Chondrocyte (in vitro differentiated cells): ENCODE results near the gene OXSR1. TPM values are rescaled to one million over a fixed set of nuclear protein-coding genes. Genes with fewer than 3 reads are reported as not detected.

Source experiments
- DNase-seq: peaks from one replicate; pipeline ENCODE4 v3.0.0; 2021; ENCODE audit warnings: mixed read lengths, low spot score
- H3K27ac Mint-ChIP-seq: one replicate; pipeline ENCODE4 v1.8.0; 2021; ENCODE audit warnings: mild to moderate bottlenecking, moderate library complexity, mixed read lengths; ENCODE audit not compliant: unreplicated experiment
- H3K27me3 Mint-ChIP-seq: 2 replicates; pipeline ENCODE4 v1.8.0; 2021; ENCODE audit warnings: low read depth, mixed read lengths
- H3K36me3 Mint-ChIP-seq: 2 replicates; pipeline ENCODE4 v1.8.0; 2021; ENCODE audit warnings: low read depth, mixed read lengths
- H3K4me1 Mint-ChIP-seq: 2 replicates; pipeline ENCODE4 v1.8.0; 2021; ENCODE audit warnings: low read depth, mild to moderate bottlenecking, mixed read lengths
- H3K4me3 Mint-ChIP-seq: one replicate; pipeline ENCODE4 v1.8.0; 2021; ENCODE audit warnings: mild to moderate bottlenecking, moderate library complexity, mixed read lengths; ENCODE audit not compliant: unreplicated experiment
- H3K9me3 Mint-ChIP-seq: 2 replicates; pipeline ENCODE4 v1.8.0; 2021; ENCODE audit warnings: low read depth, mixed read lengths
- total RNA-seq: library from RNA; stranded (reverse); gene quantifications from 3 replicates; pipeline ENCODE4 v1.2.1, GENCODE V29; 2021
- TF ChIP-seq, protein P1 (sequence below): fragments of 200-600 bp; sonication (generic); IDR thresholded peaks from 2 replicates; pipeline ENCODE4 v1.5.0; 2021; ENCODE audit warnings: antibody characterized with exemption, mild to moderate bottlenecking, moderate library complexity

Gene OXSR1
- total RNA-seq, 1 donor from 2014 or later: 76.0 TPM

DNA sequence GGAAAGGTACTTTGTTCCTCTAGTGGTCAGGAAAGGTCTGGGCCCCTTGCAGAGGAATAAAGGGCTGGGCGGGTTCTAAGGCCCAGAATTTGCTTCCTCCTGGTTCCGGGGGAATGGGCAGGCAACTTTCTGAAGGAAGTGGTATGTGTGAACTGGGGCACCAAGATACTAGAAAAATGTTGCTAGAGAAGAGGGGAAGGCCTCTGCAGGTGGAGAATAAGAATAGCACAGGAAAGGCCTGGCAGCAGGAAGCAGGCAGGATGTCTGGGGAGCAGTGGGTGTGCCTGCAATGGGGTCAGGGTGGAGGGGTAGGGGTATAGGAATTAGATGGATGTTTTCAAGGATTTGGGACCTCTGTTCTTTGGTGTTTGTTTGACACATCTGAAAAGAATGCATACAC lies 102.3 kb downstream of the OXSR1 start:
- peaks cover 19% of the 10 kb centered on the region for H3K4me1 Mint-ChIP-seq
- no peaks in the 10 kb centered on the region for H3K27me3 Mint-ChIP-seq
- H3K36me3 Mint-ChIP-seq: peaks cover 14% of the 10 kb centered on the region
- H3K4me3 Mint-ChIP-seq: no peak overlapping the region
- TF ChIP-seq, protein P1, sequence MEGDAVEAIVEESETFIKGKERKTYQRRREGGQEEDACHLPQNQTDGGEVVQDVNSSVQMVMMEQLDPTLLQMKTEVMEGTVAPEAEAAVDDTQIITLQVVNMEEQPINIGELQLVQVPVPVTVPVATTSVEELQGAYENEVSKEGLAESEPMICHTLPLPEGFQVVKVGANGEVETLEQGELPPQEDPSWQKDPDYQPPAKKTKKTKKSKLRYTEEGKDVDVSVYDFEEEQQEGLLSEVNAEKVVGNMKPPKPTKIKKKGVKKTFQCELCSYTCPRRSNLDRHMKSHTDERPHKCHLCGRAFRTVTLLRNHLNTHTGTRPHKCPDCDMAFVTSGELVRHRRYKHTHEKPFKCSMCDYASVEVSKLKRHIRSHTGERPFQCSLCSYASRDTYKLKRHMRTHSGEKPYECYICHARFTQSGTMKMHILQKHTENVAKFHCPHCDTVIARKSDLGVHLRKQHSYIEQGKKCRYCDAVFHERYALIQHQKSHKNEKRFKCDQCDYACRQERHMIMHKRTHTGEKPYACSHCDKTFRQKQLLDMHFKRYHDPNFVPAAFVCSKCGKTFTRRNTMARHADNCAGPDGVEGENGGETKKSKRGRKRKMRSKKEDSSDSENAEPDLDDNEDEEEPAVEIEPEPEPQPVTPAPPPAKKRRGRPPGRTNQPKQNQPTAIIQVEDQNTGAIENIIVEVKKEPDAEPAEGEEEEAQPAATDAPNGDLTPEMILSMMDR: no peak
- DNase-seq: no peak
- H3K9me3 Mint-ChIP-seq: no peaks in the 10 kb centered on the region
- H3K27ac Mint-ChIP-seq: peak overlapping the region; percentile 30

DNA sequence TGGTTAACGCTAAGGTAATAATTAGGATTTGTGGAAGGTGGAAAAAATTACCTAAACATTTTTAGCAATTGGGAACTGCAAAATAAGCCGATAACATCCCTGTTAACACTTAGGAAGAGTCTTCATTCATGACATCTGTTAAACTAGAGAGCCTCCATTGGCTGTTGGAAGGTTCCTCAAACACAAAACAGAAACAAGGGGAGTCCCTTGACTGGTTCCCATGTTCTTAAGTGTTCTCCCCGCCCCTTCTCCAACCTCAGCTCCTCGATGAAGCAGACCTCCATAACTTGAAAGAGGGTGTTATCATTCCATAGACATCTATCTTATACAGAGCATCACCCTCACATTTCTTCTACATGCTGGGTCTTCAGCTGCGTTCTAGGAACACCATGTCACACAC lies 102.8 kb downstream of the OXSR1 start:
- Mint-ChIP-seq H3K27ac (no peak overlapping the region), H3K27me3 (no peaks in the 10 kb centered on the region), H3K9me3 (no peaks in the 10 kb centered on the region), H3K4me1 (peaks cover 17% of the 10 kb centered on the region), H3K4me3 (no peak overlapping the region), H3K36me3 (peaks cover 12% of the 10 kb centered on the region)
- TF ChIP-seq, protein P1: no peak
- no peak for DNase-seq

DNA sequence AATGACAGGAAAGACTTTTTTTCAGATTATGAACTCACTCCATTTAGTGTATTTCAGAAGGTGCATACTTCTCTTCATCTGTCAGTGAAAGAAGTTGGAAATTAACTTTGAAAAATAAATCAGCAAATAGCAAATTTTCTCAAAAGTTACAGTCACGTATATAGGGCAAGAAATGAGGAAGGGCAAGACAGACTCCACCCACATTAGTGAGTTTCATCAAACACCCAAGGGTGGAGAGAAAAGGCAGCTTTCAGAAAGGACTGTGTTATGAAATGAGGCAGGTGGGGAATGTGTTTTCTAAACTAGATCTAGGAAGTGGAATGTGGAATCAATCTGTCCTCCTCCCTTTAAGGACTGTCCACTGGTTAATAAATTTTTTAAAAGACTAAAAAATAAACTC lies 103.2 kb downstream of the OXSR1 start:
- H3K4me1 Mint-ChIP-seq: peaks cover 15% of the 10 kb centered on the region
- H3K9me3 Mint-ChIP-seq: no peaks in the 10 kb centered on the region
- no peak for DNase-seq
- no peak overlapping the region for H3K4me3 Mint-ChIP-seq
- TF ChIP-seq, protein P1: no peak
- H3K27me3 Mint-ChIP-seq: no peaks in the 10 kb centered on the region
- no peak overlapping the region for H3K27ac Mint-ChIP-seq
- peaks cover 11% of the 10 kb centered on the region for H3K36me3 Mint-ChIP-seq

DNA sequence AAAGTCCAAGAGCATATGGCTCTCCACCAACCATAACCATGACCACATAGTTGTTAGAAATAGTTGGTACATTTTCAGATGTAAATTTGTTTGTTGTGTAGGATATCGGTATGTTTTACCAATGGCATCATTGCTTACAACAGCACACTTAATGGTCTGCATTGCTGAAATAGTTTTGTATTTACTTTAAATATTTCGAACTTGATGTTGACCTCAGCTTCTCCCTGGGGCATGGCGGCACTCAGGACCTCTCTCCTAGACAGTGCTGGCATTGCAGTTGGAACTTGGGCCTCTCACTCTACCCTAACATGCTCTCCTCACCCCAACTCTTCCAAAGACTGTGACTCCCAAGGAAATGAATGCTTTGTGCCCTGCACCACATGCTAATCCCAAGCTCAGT lies 105.3 kb downstream of the OXSR1 start:
- Mint-ChIP-seq H3K4me1 (peaks cover 10% of the 10 kb centered on the region), H3K9me3 (no peaks in the 10 kb centered on the region), H3K27ac (no peak overlapping the region), H3K27me3 (no peaks in the 10 kb centered on the region), H3K4me3 (no peak overlapping the region), H3K36me3 (peaks cover 16% of the 10 kb centered on the region)
- TF ChIP-seq, protein P1: no peak
- DNase-seq: no peak

DNA sequence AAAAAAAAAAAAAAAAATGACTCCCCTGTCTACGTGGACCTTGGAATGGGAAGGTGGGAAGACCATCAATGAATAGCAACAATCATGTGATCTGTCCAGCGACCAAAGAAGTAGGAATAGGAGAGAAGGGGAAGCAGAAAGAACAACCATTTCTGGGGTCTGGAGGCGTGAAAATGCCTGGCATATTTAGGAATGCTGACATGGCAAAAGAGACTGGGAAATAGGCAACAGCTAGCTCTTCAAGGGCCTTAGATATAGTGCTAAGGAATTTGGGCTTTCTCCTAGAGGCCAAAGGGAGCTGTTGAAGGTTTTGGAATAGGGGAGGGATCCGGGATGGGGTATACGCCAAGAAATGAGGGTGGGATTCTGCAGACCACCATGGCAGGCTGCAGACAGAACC lies 106.2 kb downstream of the OXSR1 start:
- DNase-seq: no peak
- peaks cover 16% of the 10 kb centered on the region for H3K36me3 Mint-ChIP-seq
- TF ChIP-seq, protein P1: no peak
- no peak overlapping the region for H3K4me3 Mint-ChIP-seq
- H3K27me3 Mint-ChIP-seq: no peaks in the 10 kb centered on the region
- H3K4me1 Mint-ChIP-seq: peaks cover 7% of the 10 kb centered on the region
- no peaks in the 10 kb centered on the region for H3K9me3 Mint-ChIP-seq
- no peak overlapping the region for H3K27ac Mint-ChIP-seq
